ENCODE data around the gene OR2L2. TPM values are rescaled to one million over a fixed set of nuclear protein-coding genes. Genes with fewer than 3 reads are reported as not detected.

The OR2L2 gene
- total RNA-seq, 6 experiments from 2014 or later: 0.05 TPM; not detected in 5

DNA sequence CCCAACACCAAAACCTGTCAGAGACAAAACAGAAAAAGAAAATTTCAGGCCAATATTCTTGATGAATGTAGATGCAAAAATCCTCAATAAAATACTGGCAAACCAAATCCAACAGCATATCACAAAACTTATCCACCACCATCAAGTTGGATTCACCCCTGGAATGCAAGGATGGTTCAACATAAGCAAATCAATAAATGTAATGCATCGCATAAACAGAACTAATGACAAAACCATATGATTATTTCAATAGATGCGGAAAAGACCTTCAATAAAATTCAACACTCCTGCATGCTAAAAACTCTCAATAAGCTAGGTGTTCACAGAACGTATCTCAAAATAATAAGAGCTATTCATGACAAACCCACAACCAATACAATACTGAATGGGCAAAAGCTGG is 20.2 kb upstream of the OR2L2 start:
- DNase-seq: no peak
- H3K4me3 Mint-ChIP-seq: no peak overlapping the region
- H3K27me3 Mint-ChIP-seq (ENCODE audit: insufficient read depth): no peaks in the 10 kb centered on the region
- H3K4me1 Mint-ChIP-seq (ENCODE audit: low read depth): no peaks in the 10 kb centered on the region
- H3K27ac Mint-ChIP-seq: no peak overlapping the region
- peaks cover 12% of the 10 kb centered on the region; the same call in 1 of the 2 replicates for H3K36me3 Mint-ChIP-seq (ENCODE audit: low read depth)
- H3K9me3 Mint-ChIP-seq: peaks cover 49% of the 10 kb centered on the region
- TF ChIP-seq, protein P1, sequence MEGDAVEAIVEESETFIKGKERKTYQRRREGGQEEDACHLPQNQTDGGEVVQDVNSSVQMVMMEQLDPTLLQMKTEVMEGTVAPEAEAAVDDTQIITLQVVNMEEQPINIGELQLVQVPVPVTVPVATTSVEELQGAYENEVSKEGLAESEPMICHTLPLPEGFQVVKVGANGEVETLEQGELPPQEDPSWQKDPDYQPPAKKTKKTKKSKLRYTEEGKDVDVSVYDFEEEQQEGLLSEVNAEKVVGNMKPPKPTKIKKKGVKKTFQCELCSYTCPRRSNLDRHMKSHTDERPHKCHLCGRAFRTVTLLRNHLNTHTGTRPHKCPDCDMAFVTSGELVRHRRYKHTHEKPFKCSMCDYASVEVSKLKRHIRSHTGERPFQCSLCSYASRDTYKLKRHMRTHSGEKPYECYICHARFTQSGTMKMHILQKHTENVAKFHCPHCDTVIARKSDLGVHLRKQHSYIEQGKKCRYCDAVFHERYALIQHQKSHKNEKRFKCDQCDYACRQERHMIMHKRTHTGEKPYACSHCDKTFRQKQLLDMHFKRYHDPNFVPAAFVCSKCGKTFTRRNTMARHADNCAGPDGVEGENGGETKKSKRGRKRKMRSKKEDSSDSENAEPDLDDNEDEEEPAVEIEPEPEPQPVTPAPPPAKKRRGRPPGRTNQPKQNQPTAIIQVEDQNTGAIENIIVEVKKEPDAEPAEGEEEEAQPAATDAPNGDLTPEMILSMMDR (IDR thresholded peaks at IDR 0.05): no peak

DNA sequence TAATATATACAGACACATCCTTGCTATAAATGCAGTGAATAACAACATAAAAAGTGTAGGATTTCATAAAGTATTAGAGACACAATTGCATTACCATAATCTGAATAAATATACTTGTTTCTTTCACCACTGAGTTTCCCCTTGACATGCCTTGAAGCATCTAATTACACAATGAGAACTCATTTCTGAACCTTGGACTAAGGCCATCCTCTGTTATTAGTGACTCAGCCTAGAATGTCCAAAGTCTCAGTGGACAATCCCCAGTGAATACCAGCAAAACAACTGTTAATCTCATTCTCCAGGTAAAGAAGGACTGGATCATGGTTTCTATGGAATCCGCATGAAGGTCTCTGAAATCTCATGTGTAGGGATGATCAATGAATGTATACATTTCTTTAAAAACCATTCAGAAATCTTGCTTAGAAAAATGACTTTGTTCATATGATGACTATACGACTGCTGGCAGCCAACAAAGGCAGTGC is 16.6 kb upstream of the OR2L2 start, which contains the start of gene OR2L5:
Gene OR2L5 (plus strand): TSS at position 432 of the 482 bp plus-strand sequence. CDS start 8,288 bp downstream, outside the sequence.
- no peak within 1 kb of the TSS for H3K27ac Mint-ChIP-seq
- no peaks in the 10 kb centered on the region for H3K4me1 Mint-ChIP-seq (ENCODE audit: low read depth)
- peaks cover 45% of the 10 kb centered on the region for H3K9me3 Mint-ChIP-seq
- TF ChIP-seq, protein P1 (IDR thresholded peaks at IDR 0.05): no peak
- peaks cover 12% of the 10 kb centered on the region; the same call in 1 of the 2 replicates for H3K36me3 Mint-ChIP-seq (ENCODE audit: low read depth)
- DNase-seq: no peak
- H3K4me3 Mint-ChIP-seq: no peak within 1 kb of the TSS
- H3K27me3 Mint-ChIP-seq (ENCODE audit: insufficient read depth): no peaks in the 10 kb centered on the region

DNA sequence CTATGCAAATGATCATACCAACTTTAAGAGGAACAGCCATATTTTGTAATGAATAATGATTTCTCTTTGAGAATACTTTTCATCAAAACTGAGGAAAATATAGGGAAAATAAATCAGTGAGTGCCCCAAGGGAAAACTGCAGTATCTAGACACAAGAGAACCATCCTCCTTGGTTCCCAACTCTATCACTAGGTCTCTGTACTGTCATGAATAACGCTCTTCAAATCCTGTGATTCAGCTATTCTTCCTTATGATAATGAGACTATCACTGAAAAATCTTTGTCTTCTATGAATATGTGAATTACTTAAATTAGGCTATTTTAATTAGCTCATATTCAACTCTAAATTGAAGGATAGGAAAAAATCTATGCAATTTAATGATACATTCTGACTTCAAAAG is 14.1 kb upstream of the OR2L2 start:
- DNase-seq: no peak
- Mint-ChIP-seq H3K36me3 (ENCODE audit: low read depth) (0 out of 2 replicates have a peak, but pooled peaks cover 2% of the 10 kb centered on the region), H3K4me1 (ENCODE audit: low read depth) (no peaks in the 10 kb centered on the region), H3K9me3 (peaks cover 35% of the 10 kb centered on the region), H3K27ac (no peak overlapping the region), H3K4me3 (no peak overlapping the region), H3K27me3 (ENCODE audit: insufficient read depth) (no peaks in the 10 kb centered on the region)
- TF ChIP-seq, protein P1 (IDR thresholded peaks at IDR 0.05): no peak

DNA sequence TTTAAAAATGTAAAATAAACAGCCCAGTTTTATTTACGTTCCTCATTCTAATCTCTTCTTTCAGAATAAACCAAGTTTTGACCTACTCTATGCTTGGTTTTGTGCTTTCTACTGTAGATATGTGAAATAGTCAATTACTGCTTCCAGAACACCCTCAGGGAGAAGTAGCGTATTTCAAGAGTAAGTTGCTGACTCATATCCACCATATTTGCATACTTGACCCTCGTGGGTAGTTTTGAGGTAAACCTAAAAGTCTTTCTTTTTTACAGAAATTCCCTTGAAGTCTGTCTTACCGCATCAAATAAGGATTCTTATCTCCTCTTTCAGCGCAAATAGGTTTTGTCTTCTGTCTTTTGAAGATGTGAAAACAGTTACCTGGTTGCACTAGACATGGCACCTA is 15.3 kb downstream of the OR2L2 start:
- no peak for DNase-seq
- H3K9me3 Mint-ChIP-seq: peaks cover 35% of the 10 kb centered on the region
- H3K27ac Mint-ChIP-seq: no peak overlapping the region
- H3K4me3 Mint-ChIP-seq: no peak overlapping the region
- no peaks in the 10 kb centered on the region for H3K27me3 Mint-ChIP-seq (ENCODE audit: insufficient read depth)
- no peaks in the 10 kb centered on the region for H3K4me1 Mint-ChIP-seq (ENCODE audit: low read depth)
- no peaks in the 10 kb centered on the region for H3K36me3 Mint-ChIP-seq (ENCODE audit: low read depth)
- TF ChIP-seq, protein P1 (IDR thresholded peaks at IDR 0.05): no peak

DNA sequence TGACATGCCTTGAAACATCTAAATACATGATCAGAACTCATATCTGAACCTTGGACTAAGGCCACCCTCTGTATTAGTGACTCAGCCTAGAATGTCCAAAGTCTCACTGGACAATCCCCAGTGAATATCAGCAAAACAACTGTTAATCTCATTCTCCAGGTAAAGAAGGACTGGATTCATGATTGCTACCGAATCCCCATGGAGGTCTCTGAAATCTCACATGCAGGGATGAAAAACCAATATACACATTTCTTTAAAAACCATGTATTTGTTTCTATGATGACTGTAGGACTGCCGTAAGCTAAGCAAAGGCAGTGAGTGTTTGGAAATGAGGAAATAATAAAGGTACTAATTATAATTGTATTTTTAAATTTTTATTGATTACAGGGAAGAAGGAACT is 16.7 kb downstream of the OR2L2 start, which contains the start of gene OR2L3:
Gene OR2L3 (plus strand): TSS at position 301 of the 400 bp plus-strand sequence. CDS start 13,846 bp downstream, outside the sequence.
- TF ChIP-seq, protein P1 (IDR thresholded peaks at IDR 0.05): no peak
- Mint-ChIP-seq H3K9me3 (peaks cover 30% of the 10 kb centered on the region), H3K4me1 (ENCODE audit: low read depth) (no peaks in the 10 kb centered on the region), H3K4me3 (no peak within 1 kb of the TSS), H3K27me3 (ENCODE audit: insufficient read depth) (no peaks in the 10 kb centered on the region), H3K36me3 (ENCODE audit: low read depth) (no peaks in the 10 kb centered on the region), H3K27ac (no peak within 1 kb of the TSS)
- DNase-seq: no peak

Measured in HFFc6 (cell line).